Vagina (tissue), 2 donors: ENCODE measurements around the gene ITPRIP. TPM values are rescaled to one million over a fixed set of nuclear protein-coding genes. Genes with fewer than 3 reads are reported as not detected.

Source experiments
- DNase-seq, 2 donors: peaks; one replicate each; pipeline ENCODE4 v3.0.0-alpha.2; 2017; ENCODE audit errors: extremely low spot score in 2 of 2
- H3K27ac ChIP-seq: fragments of 200-600 bp; sonication (generic); one replicate; pipeline ENCODE4 v1.5.1; 2019
- H3K27me3 ChIP-seq: fragments of 200-600 bp; sonication (generic); one replicate; pipeline ENCODE4 v1.5.1; 2019
- H3K36me3 ChIP-seq, 2 donors: fragments of 200-600 bp; sonication (generic); one replicate each; pipeline ENCODE4 v1.5.1; 2017 to 2019
- H3K4me1 ChIP-seq: fragments of 200-600 bp; sonication (generic); one replicate; pipeline ENCODE4 v1.5.1; 2019
- H3K4me3 ChIP-seq, 2 donors: fragments of 200-600 bp; sonication (generic); 1 replicate in 1 of 2; 2 replicates in 1 of 2; pipeline ENCODE4 v1.5.1; 2016 to 2019
- H3K9me3 ChIP-seq: fragments of 200-600 bp; sonication (generic); one replicate; pipeline ENCODE4 v1.5.1; 2019
- CTCF ChIP-seq, 3 experiments: fragments of 450-650 bp in 2 of 3; fragments of 200-600 bp in 1 of 3; sonication (generic) in 1 of 3; IDR thresholded peaks; one replicate each; pipeline ENCODE4 v1.5.1; 2017 to 2019; ENCODE audit warnings: antibody characterized with exemption in 3 of 3, mild to moderate bottlenecking in 2 of 3, moderate library complexity in 2 of 3
- POLR2A ChIP-seq, 2 donors: fragments of 450-650 bp; IDR thresholded peaks; one replicate each; pipeline ENCODE4 v1.6.1; 2017; ENCODE audit warnings: antibody characterized with exemption in 2 of 2, mild to moderate bottlenecking in 2 of 2, moderate library complexity in 2 of 2
- POLR2AphosphoS5 ChIP-seq, 2 donors: sonication (generic); formaldehyde crosslinking; IDR thresholded peaks; one replicate each; pipeline ENCODE4 v1.9.0; 2017; ENCODE audit warnings: antibody characterized with exemption in 2 of 2, mild to moderate bottlenecking in 2 of 2, low read depth in 1 of 2; ENCODE audit not compliant: insufficient read depth in 1 of 2
- intact Hi-C: fragments of 100-400 bp; cut with DNase I; formaldehyde crosslinking; loops from one replicate; pipeline ENCODE4 v1.15.1; 2023
- total RNA-seq: library from RNA; depleted of rRNA; stranded (reverse); fragments of >200 nt; gene quantifications from one replicate; pipeline ENCODE4 v1.2.3, GENCODE V29; 2016

Gene ITPRIP
- total RNA-seq, 1 donor from 2014 or later, result 85.7 TPM

- Histone ChIP-seq H3K36me3 (no peaks in the 10 kb centered on the region), H3K4me3 (peak overlapping the region; percentile 37 to 43), H3K27ac (peak overlapping the region; percentile 53), H3K9me3 (no peaks in the 10 kb centered on the region), H3K4me1 (peaks cover 10% of the 10 kb centered on the region), H3K27me3 (no peaks in the 10 kb centered on the region)
- intact Hi-C loops, result no loop called here
- TF ChIP-seq POLR2AphosphoS5 (IDR thresholded peaks at IDR 0.05; ENCODE audit: insufficient read depth in 1 of 2, low read depth in 1 of 2) (peak in 1 of 2 donors; percentile 44), POLR2A (IDR thresholded peaks at IDR 0.05) (no peak), CTCF (IDR thresholded peaks at IDR 0.05) (peak; percentile 30 to 61 (median 49))
- no peak for DNase-seq
Observed at GRCh38 chr10:104274762-104275721, 63.2 kb downstream of the ITPRIP start.

GRCh38 chr10:104273899-104274575, 64.2 kb downstream of the ITPRIP start:
- Histone ChIP-seq H3K27ac (no peak overlapping the region), H3K4me1 (peaks cover 10% of the 10 kb centered on the region), H3K36me3 (no peaks in the 10 kb centered on the region), H3K27me3 (no peaks in the 10 kb centered on the region), H3K9me3 (no peaks in the 10 kb centered on the region), H3K4me3 (no peak overlapping the region)
- no peak for DNase-seq
- intact Hi-C loops, result no loop called here
- TF ChIP-seq CTCF (IDR thresholded peaks at IDR 0.05) (no peak), POLR2AphosphoS5 (IDR thresholded peaks at IDR 0.05; ENCODE audit: insufficient read depth in 1 of 2, low read depth in 1 of 2) (no peak), POLR2A (IDR thresholded peaks at IDR 0.05) (no peak)

- Histone ChIP-seq H3K27ac (no peak overlapping the region), H3K36me3 (no peaks in the 10 kb centered on the region), H3K9me3 (no peaks in the 10 kb centered on the region), H3K4me1 (peaks cover 13% of the 10 kb centered on the region), H3K4me3 (no peak overlapping the region), H3K27me3 (no peaks in the 10 kb centered on the region)
- TF ChIP-seq POLR2A (IDR thresholded peaks at IDR 0.05), result no peak
- intact Hi-C loops, result no loop called here
- DNase-seq, result no peak
Observed at GRCh38 chr10:104273286-104273685, 65.0 kb downstream of the ITPRIP start.

GRCh38 chr10:104268713-104269645, 69.3 kb downstream of the ITPRIP start, which contains the start of gene GSTO2:
TSS of gene GSTO2 (plus strand) at chr10:104269184. CDS start at chr10:104274916, 5,732 bp downstream.
- Histone ChIP-seq H3K4me3 (peak within 1 kb of the TSS; percentile 72 to 86), H3K36me3 (peaks cover 0 to 41% of the 10 kb centered on the region in 2 donors), H3K9me3 (no peaks in the 10 kb centered on the region), H3K27ac (peak within 1 kb of the TSS; percentile 75), H3K4me1 (peaks cover 12% of the 10 kb centered on the region), H3K27me3 (no peaks in the 10 kb centered on the region)
- TF ChIP-seq POLR2AphosphoS5 (IDR thresholded peaks at IDR 0.05; ENCODE audit: insufficient read depth in 1 of 2, low read depth in 1 of 2) (peak; percentile 90 to 91), CTCF (IDR thresholded peaks at IDR 0.05) (no peak), POLR2A (IDR thresholded peaks at IDR 0.05) (peak in 1 of 2 donors; percentile 56)
- peak; percentile 99 to 100 for DNase-seq
- intact Hi-C loops, result no loop called here

- peak overlapping the region; percentile 75 for H3K27ac ChIP-seq
- peaks cover 12% of the 10 kb centered on the region for H3K4me1 ChIP-seq
- TF ChIP-seq POLR2AphosphoS5 (IDR thresholded peaks at IDR 0.05; ENCODE audit: insufficient read depth in 1 of 2, low read depth in 1 of 2), result no peak
- no peak for TF ChIP-seq CTCF (IDR thresholded peaks at IDR 0.05)
- TF ChIP-seq POLR2A (IDR thresholded peaks at IDR 0.05), result no peak
- no peaks in the 10 kb centered on the region for H3K9me3 ChIP-seq
- intact Hi-C loops, result no loop called here
- H3K27me3 ChIP-seq, result no peaks in the 10 kb centered on the region
- H3K36me3 ChIP-seq, result peaks cover 0 to 45% of the 10 kb centered on the region in 2 donors
- DNase-seq, result no peak
- H3K4me3 ChIP-seq, result peak overlapping the region; percentile 72 to 86
Observed at GRCh38 chr10:104268405-104268712, 69.9 kb downstream of the ITPRIP start.
